Measurements from ENCODE around the gene PRMT1.

Gene PRMT1

GRCh38 chr19:49727217-49728030 is 50.4 kb downstream of the PRMT1 start:
- ATAC-seq = no peak

DNA sequence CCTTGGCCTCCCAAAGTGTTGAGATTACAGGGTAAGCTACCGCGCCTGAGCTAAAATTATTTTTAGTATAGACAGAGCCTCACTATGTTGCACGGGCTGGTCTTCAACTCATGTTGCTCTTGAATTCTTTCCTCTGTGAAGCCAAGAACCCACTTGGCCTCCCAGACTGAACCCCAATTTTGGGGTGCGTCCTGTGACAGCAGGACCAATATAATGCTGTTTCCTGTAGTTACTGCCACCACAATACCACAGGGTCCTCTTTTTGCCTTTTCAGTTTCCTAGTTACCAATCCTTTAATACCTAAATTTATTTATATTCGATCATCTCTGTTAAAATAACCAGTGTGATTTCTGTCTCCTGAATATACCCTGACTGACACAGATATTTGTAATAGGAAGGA is 53.1 kb downstream of the PRMT1 start:
- ATAC-seq = no peak
- no peak for DNase-seq

More at GRCh38 chr19:49727217-49728030, 50.4 kb downstream of the PRMT1 start:
- no peak for DNase-seq
